Activated naive CD4-positive, alpha-beta T cell treated with Interleukin-2 at 50 U/mL for 16 hours (primary cell): ENCODE results near the gene C1GALT1.
"Not testable (repeated sequence)": the region's sequence is repeated elsewhere in the genome, so short reads cannot be mapped to it uniquely, and the experiment has no call there.

Experiments used
- DNase-seq: peaks from one replicate; pipeline ENCODE4 v3.0.0-alpha.2; 2020

Gene C1GALT1

DNA sequence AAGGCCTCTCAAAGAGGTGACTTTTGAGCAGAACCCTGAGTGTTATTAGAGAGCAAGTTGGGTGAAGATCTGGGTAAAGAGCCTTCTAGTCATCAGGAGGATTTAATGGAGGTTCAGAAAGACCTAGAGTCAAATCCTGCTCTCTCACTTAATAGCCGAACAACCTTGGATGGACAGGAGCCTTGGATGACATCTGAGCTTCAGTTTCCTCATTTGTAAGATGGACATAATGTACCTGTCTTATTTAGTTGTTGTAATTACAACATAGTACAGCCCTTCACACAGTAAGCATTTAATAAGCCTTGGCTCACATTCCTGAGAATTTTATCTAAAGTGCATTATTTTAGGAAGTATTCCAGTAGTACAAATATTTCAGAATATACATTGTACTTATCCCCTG, 57.0 kb downstream of the C1GALT1 start:
- no peak for DNase-seq

- no peak for DNase-seq
Measured at GRCh38 chr7:7242899-7243298, 60.6 kb downstream of the C1GALT1 start.

- DNase-seq, result not testable (repeated sequence)
Measured at GRCh38 chr7:7245233-7245632, 62.9 kb downstream of the C1GALT1 start.

GRCh38 chr7:7246223-7246622, 63.9 kb downstream of the C1GALT1 start:
- DNase-seq, result no peak

DNA sequence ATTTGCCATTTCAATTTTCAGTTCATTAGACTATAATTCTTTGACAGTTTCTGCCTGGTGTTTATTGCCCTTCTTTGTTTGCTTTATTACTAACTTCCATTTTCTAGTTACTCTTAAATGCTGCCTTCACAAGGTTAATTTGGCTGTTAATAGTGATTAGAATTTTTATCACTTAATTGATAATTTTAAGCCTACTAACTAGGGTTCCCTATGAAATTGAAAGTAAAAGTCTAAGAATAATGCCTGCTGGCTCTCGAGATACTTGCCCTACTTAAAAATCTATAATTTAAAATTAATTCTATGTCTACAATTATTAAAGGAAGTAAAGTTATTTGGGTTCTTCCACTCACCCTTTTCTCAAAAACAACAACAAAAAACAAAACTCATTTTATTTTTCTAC, 65.3 kb downstream of the C1GALT1 start:
- no peak for DNase-seq

- DNase-seq, result no peak
Measured at GRCh38 chr7:7249814-7250213, 67.5 kb downstream of the C1GALT1 start.

DNA sequence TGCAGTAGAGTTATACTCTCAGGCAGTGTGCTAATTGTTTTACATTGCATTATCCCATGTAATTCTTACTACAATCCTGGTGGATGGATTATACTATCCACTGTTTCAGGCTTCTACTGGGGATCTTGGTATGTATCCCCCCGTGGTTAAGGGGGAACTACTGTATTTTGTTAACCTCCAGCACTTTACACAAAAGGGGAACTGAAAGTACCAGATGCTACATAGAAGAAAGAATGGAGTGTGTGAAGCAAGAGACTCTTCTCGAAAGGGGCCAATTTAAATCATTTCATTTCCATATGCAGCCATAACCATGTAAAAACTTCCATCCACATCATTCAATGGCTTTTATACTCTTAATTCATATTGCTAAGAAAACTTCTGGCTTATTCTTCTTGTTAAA, 69.4 kb downstream of the C1GALT1 start:
- DNase-seq, result no peak

DNA sequence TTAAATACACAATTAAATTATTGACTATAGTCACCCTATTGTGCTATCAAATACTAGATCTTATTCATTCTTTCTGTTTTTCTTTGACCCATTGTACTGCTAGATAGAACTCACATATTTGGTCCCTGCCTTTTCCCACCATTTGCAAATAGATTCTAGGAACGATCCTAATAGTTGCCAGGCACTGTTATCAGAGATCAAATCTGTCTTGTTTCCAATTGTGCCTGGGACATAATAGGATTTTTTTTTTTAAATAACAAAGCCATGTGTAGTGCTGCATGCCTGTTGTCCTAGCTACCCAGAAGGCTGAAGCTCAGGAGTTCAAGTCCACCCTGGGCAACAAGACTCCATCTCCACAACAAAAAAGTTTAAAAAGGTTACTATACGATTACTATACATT, 72.0 kb downstream of the C1GALT1 start:
- DNase-seq, result no peak

DNA sequence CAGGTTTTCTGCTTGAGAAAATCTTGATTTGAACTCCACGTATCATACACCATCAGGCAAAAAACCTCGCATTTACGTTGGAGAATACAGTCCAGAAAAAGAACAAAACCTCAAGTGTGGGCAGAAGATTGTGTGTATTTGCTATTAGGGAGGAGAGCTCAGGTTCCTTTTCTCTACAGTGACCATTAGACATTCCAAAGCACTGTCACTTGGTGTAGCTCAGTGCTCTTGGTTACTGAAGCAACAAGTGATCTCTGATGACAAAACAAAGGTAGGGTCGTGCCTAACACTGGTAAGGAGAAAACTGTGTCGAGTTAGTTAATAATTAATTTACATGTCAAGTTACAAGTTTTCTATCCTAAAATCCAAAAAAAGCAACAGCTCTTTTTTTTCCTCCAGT, 72.6 kb downstream of the C1GALT1 start:
- no peak for DNase-seq

- no peak for DNase-seq
Measured at GRCh38 chr7:7256731-7257274, 74.5 kb downstream of the C1GALT1 start.

DNA sequence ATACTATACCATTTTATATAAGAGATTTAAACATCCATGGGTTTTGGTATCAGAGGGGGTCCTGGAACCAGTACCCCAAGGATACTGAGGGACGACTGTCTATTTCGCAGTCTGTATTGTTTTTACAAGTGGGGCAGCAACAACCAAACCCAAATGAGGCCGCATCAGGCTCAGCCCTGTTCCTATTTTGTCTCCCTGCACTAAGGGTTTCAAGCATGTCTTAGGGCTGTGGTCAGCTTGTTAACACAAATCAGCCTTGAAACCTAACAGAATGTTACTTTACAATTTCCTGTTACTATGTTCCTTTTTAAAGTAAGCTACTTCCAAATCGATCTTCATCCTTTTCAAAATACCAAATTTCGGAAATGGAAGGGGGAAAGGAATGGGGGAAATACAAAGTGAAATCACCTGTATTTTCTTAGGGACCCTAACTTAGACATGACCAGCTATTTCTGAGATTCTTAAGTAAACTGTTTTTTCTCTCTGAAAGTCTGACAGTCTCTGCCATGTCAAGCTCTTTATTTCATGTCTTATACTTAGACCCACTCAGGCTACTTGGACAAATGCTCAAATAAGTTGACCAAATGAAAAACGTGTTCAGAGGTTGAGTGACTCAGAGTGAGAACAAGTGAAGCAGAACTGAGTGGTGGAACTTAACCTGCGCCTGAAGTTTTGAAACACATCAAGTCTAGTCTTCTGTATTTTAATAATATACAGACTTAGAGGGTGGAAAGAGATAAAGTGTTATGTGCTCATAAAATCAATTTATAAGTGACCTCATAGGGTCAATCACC, 75.8 kb downstream of the C1GALT1 start:
- no peak for DNase-seq

- no peak for DNase-seq
Measured at GRCh38 chr7:7261863-7262262, 79.5 kb downstream of the C1GALT1 start.

DNA sequence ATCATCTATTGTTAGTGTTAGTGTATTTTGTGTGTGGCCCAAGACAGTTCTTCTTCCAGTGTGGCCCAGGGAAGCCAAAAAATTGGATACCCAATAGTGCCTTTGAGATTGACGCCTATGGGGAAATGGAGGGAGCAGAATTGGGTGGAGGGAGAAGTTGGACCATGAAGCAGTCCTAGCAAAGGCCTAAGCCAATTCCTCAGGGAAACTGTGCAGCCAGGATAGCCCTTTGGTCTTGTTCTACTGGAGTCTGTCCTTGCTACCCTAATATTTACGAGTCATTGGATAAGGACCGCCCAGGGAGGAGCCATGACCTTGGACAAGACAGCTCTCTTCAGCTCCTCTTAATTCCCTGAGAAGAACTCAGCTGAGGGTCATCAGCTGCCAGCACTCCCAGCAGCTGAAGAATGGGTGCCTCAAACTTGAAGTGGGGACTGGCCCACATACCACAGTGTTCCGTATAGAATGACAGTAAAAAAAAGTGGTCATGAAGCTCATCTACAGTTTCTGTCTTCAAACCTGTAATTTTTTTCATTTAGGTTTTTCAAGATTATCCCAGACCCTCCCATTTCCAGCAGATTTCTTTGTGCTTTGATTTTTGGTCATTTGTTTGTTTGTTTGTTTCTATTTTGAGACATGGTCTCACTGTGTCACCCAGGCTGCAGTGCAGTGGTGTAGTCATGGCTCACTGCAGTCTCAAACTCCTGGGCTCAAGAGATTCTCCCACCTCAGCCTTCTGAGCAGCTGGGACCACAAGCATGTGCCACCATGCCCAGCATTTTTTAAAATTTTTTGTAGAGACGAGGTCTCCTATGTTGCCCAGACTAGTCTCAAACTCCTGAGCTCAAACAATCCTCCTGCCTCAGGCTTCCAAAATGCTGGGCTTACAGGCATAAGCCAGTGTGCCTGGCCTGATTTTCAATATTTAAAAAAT, 81.2 kb downstream of the C1GALT1 start:
- no peak for DNase-seq

DNA sequence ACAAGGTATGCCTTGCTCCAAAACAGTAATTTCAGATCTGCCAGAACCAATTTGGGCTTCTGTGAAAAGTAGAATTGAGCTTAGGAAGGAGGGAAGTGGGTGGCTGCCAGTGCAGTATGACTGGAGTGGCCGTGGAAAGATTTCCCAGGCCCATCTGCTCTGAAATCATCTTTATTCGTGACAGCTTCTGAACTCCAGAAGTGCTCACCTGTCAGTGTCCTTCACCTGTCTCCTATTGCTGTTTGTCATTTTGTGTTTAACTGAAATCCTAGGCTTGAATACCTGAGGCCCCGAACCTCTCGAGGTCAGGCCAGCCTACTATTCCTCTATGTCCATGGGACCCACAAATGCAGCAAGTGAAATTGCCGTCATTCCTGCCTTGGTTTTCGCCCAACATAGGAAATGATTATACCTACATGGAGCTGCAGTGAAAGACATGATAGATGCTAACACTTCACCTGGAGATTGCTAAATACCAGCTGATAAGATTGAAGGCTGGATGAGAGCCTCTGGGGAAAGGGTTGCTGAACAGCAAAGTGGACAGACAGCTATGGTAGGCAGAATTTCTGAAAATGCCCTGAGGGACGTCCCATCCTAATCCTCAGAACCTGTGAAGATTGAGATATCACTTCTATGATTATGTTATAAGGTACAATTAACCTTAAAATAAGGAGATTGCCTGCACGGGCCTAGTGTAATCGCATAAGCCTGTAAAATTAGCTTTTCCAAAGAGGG, 82.1 kb downstream of the C1GALT1 start:
- DNase-seq, result no peak

DNA sequence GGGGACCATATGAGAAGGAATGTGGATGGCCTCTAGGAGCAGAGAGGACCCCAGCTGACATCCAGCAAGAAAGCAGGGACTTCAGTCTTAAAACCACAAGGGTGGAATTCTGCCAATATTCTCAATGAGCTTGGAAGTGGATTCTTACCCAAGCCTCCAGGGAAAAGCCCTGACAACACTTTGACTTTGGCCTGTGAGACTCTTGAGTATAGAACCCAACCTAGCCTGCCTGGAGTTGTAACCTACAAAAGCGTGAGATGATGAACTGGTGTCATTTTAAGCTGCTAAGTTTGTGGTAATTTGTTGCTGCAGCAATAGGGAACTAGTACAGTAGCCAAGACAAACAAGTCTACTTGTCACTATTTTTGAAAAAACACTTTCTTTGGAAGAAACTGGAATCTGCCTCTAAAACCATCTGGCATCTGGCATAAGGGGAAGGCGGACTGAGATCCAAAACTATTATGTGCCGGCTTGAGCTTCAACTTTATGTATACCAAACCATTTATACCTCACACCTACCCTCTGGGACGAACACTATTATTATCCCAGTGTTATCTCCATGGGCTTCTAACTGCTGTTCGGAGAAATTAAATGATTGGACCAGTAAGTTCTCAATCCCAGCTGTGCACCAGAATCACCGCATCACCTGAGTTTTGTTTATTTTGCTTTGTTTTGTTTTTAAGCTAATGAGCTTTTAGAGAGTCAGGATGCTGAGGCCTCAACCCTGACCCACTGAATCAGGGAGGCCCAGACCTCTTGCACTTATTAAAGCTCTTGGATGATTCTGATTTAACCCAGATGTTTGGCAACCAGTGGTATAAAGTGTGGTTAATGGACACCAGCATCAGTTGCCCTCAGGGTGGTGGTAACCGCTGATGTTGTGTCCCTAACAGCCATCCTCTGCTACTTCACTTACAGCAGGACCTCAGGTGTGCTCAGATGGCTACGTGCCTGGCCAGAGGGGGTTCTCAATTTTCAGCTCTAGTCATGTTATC, 83.0 kb downstream of the C1GALT1 start:
- DNase-seq, result no peak

- DNase-seq, result no peak
Measured at GRCh38 chr7:7266257-7266881, 84.0 kb downstream of the C1GALT1 start.

DNA sequence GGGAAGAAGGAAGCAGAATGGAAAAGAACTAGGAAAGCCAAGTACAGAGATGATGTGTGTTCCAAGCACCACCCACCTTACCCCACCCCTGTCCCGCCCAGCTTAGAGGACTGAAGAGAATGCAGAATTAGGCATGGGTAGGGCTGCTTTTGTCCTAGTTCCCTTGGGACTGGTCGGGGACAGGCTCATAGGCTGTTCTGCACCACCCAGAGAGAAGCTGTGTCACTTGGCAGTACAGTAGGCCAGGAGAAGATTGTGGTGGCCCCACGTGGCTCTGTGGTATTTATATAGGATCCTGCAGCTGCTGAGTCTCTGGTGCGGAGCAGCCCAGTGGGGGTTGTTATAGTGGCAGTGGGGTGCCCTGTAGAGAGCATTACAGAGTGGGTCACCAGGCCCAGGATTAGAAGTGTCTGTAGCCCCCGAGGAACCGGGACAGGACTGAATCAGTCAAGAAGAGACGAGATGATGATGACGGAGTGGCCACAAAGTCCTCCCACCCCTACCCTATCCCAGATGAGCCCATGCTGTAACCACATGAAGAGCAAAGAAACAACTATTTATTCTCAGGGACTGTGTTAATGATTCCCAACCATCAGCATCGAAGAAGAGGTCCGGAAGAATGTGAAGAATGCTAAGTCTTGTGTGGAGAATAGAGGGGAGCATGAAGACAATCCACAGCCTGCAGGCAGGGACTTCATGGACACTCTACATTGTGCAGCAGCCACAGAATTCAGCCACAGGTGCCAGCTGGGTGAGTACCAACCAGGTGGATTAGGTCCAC, 88.9 kb downstream of the C1GALT1 start:
- DNase-seq, result no peak

DNA sequence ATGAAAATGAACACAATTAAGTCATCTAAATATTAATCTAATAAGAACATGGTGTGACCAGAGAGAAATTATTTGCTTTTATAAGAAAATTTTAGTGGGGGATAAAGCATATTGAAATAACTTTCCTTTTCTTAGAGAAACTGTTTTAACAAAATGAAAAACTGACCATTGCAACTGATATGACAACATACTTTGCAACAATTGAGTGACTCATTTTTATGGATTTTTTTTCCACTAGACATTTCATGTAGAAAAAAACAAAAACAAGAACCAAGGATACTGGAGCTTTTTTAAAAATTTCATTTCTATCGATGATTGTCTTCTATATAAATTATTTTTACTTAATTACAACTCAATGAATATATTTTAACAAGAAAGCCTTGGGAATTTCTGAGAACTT, 90.0 kb downstream of the C1GALT1 start:
- DNase-seq, result no peak

DNA sequence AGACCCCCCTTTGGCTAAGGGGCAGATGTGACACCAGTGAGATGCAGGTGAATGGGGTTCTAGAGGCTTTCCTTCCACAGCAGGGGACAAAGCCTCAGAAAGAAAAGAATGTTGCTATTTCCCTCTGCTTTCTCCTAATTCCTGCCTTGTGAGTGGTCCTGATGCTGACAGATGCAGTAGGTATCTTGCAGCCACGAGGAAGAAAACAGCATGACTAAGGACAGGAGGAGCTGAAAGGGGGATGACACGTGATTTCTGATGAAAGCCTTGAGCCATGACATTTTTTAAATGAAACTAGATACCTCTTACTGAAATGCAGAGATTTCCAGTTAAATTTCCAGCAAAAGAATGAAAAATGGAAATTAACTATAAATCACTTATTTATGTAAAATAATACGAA, 92.4 kb downstream of the C1GALT1 start:
- no peak for DNase-seq

DNA sequence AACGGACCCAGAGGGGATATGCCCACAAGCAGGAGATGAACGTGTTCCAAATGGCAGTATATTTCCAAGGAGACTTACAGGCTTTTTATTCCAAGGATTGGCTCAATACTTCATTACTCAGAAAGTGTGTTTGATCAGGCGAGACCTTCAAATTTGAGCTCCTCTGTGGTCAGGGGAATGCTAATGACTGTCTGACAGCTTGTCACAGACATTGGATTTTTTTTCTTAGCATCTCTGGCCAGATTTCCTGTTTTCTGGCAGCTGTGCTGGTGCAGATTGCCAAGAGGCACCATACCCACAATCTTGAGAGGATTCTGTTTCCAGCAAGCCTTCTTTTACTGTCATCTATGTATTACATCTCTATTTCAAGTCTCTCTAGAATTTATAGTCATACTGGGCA, 93.8 kb downstream of the C1GALT1 start:
- no peak for DNase-seq
